ENCODE measurements around the gene ELL2. TPM values are rescaled to one million over a fixed set of nuclear protein-coding genes. Genes with fewer than 3 reads are reported as not detected.

The ELL2 gene
- polyA plus RNA-seq, 1 of the 3 experiments (the other 2 are of a cell fraction) = 18.4 TPM

- ChIA-PET CTCF (interaction anchor here (0.6 kb wide), 1 partner anchor 185 kb away, joined by 3 read pairs; no protein-coding TSS in a partner anchor), POLR2A (no interaction called here)
- Histone ChIP-seq H3K36me3 (replicated peaks in 1 of 2; ENCODE audit: control insufficient read depth in 1 of 2, insufficient read depth in 2 of 2, low read length in 1 of 2) (peaks cover 37 to 80% of the 10 kb centered on the region in 2 experiments), H3K4me2 (no peak overlapping the region), H3K27me3 (ENCODE audit: insufficient read depth) (no peaks in the 10 kb centered on the region), H3K27ac (ENCODE audit: low read depth in 2 of 2, low read length in 1 of 2) (no peak overlapping the region), H3K9ac (no peak overlapping the region), H3K4me3 (ENCODE audit: low read depth in 2 of 2, low read length in 1 of 2) (no peak overlapping the region), H3K79me2 (ENCODE audit: insufficient read depth) (peaks cover 95% of the 10 kb centered on the region), H2AFZ (ENCODE audit: low read depth) (no peak overlapping the region), H3F3A (replicated peaks; ENCODE audit: insufficient read depth) (peaks cover 14% of the 10 kb centered on the region), H3K4me1 (ENCODE audit: control insufficient read depth in 1 of 2, insufficient read depth in 2 of 2, low read depth in 1 of 2, low read length in 1 of 2) (no peaks in the 10 kb centered on the region; a peak in 1 of 4 replicates), H3K9me3 (no peaks in the 10 kb centered on the region), H3K9me2 (no peaks in the 10 kb centered on the region), H4K20me1 (ENCODE audit: insufficient read depth) (peaks cover 19% of the 10 kb centered on the region; the same call in 1 of the 2 replicates)
- TF ChIP-seq, protein P1, sequence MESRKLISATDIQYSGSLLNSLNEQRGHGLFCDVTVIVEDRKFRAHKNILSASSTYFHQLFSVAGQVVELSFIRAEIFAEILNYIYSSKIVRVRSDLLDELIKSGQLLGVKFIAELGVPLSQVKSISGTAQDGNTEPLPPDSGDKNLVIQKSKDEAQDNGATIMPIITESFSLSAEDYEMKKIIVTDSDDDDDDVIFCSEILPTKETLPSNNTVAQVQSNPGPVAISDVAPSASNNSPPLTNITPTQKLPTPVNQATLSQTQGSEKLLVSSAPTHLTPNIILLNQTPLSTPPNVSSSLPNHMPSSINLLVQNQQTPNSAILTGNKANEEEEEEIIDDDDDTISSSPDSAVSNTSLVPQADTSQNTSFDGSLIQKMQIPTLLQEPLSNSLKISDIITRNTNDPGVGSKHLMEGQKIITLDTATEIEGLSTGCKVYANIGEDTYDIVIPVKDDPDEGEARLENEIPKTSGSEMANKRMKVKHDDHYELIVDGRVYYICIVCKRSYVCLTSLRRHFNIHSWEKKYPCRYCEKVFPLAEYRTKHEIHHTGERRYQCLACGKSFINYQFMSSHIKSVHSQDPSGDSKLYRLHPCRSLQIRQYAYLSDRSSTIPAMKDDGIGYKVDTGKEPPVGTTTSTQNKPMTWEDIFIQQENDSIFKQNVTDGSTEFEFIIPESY (IDR thresholded peaks at IDR 0.05; ENCODE audit: borderline replicate concordance, low read depth) = no peak
- TF ChIP-seq, protein P2, sequence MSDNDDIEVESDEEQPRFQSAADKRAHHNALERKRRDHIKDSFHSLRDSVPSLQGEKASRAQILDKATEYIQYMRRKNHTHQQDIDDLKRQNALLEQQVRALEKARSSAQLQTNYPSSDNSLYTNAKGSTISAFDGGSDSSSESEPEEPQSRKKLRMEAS (IDR thresholded peaks at IDR 0.05; ENCODE audit: low read depth) = no peak
- TF ChIP-seq EP300 (IDR thresholded peaks at IDR 0.05; ENCODE audit: borderline replicate concordance in 1 of 2, low read depth in 1 of 2, low read length in 1 of 2) (no peak), EZH2phosphoT487 (IDR thresholded peaks at IDR 0.05; ENCODE audit: borderline replicate concordance, low read depth) (no peak), TCF12 (IDR thresholded peaks at IDR 0.05) (no peak), SMC3 (IDR thresholded peaks at IDR 0.05; ENCODE audit: low read depth, low read length) (no peak), POLR2AphosphoS5 (IDR thresholded peaks at IDR 0.05; ENCODE audit: low read depth, low read length) (no peak), RCOR1 (IDR thresholded peaks at IDR 0.05; ENCODE audit: low read length) (no peak)
- TF ChIP-seq, protein P3, sequence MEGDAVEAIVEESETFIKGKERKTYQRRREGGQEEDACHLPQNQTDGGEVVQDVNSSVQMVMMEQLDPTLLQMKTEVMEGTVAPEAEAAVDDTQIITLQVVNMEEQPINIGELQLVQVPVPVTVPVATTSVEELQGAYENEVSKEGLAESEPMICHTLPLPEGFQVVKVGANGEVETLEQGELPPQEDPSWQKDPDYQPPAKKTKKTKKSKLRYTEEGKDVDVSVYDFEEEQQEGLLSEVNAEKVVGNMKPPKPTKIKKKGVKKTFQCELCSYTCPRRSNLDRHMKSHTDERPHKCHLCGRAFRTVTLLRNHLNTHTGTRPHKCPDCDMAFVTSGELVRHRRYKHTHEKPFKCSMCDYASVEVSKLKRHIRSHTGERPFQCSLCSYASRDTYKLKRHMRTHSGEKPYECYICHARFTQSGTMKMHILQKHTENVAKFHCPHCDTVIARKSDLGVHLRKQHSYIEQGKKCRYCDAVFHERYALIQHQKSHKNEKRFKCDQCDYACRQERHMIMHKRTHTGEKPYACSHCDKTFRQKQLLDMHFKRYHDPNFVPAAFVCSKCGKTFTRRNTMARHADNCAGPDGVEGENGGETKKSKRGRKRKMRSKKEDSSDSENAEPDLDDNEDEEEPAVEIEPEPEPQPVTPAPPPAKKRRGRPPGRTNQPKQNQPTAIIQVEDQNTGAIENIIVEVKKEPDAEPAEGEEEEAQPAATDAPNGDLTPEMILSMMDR (IDR thresholded peaks at IDR 0.05) = no peak
- no peak for DNase-seq
These were observed 52.9 kb downstream of the ELL2 start for GRCh38 chr5:95908799-95909198.

DNA sequence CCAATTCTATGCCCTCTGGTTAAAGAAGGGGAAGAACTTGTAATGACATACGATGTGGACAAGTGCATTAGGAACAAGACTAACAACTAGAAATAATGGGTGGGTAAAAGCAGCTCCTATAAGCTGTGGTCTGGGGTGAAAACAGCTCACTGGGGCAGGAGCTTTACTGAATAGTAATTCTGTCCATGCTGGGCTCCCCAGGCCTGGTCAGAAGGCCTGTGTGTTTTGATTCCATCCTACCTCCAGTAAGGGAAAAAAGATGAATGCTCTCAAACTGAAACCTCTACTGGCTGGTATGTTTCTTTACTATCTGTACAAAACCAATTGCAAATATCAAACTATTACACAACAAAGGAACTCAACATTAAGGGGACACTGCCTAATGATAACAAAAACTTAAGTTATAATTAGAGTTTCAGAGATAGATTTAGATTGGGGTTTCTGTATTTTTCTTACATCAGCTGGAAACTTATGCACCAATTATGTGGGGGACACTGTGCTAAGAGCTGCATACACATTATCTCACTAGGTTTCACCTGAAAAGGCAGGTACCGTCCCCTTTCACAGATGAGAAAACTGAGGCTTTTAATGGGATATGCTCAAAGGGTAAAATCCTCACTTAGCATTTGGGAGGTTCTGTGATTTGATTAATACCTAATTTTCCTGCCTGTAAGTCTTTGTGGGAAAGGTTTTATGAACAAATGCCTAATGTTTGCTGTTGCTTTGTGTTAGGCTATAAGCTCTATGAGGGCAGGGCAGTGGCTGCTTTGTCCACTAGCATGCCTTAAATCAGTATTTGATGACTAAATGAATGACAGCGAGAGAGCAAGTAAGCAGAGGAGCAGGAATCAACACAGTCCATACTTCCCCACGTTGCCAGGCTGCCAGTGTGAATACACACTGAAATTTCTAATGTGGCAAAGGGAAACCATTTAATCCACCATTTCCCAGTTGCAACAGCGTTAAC, 53.6 kb downstream of the ELL2 start:
- H3K36me3 ChIP-seq (replicated peaks in 1 of 2; ENCODE audit: control insufficient read depth in 1 of 2, insufficient read depth in 2 of 2, low read length in 1 of 2) = peaks cover 30 to 76% of the 10 kb centered on the region in 2 experiments
- H4K20me1 ChIP-seq (ENCODE audit: insufficient read depth) = peaks cover 19% of the 10 kb centered on the region; the same call in 1 of the 2 replicates
- WGBS (ENCODE audit: low lambda C conversion rate) = over 99% methylated on average over 5 of the region's 5 CpGs
- H3K4me2 ChIP-seq = no peak overlapping the region
- no peak overlapping the region for H3K4me3 ChIP-seq (ENCODE audit: low read depth in 2 of 2, low read length in 1 of 2)
- ChIA-PET POLR2A (no interaction called here), CTCF (interaction anchor here (0.6 kb wide), 1 partner anchor 184 kb away, joined by 3 read pairs; no protein-coding TSS in a partner anchor)
- peaks cover 94% of the 10 kb centered on the region for H3K79me2 ChIP-seq (ENCODE audit: insufficient read depth)
- H3K4me1 ChIP-seq (ENCODE audit: control insufficient read depth in 1 of 2, insufficient read depth in 2 of 2, low read depth in 1 of 2, low read length in 1 of 2) = no peaks in the 10 kb centered on the region; a peak in 1 of 4 replicates
- H3K27ac ChIP-seq (ENCODE audit: low read depth in 2 of 2, low read length in 1 of 2) = no peak overlapping the region
- H3K9ac ChIP-seq = no peak overlapping the region
- H3K27me3 ChIP-seq (ENCODE audit: insufficient read depth) = no peaks in the 10 kb centered on the region
- no peak for DNase-seq
- no peak overlapping the region for H2AFZ ChIP-seq (ENCODE audit: low read depth)
- no peaks in the 10 kb centered on the region for H3K9me2 ChIP-seq
- H3K9me3 ChIP-seq = no peaks in the 10 kb centered on the region
- H3F3A ChIP-seq (replicated peaks; ENCODE audit: insufficient read depth) = peaks cover 14% of the 10 kb centered on the region
- TF ChIP-seq, protein P4, sequence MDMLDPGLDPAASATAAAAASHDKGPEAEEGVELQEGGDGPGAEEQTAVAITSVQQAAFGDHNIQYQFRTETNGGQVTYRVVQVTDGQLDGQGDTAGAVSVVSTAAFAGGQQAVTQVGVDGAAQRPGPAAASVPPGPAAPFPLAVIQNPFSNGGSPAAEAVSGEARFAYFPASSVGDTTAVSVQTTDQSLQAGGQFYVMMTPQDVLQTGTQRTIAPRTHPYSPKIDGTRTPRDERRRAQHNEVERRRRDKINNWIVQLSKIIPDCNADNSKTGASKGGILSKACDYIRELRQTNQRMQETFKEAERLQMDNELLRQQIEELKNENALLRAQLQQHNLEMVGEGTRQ (IDR thresholded peaks at IDR 0.05; ENCODE audit: borderline replicate concordance, low read depth, low read length) = no peak
- TF ChIP-seq TAF1 (IDR thresholded peaks at IDR 0.05; ENCODE audit: borderline replicate concordance, low read depth, low read length) (no peak), EZH2phosphoT487 (IDR thresholded peaks at IDR 0.05; ENCODE audit: borderline replicate concordance, low read depth) (no peak), RCOR1 (IDR thresholded peaks at IDR 0.05; ENCODE audit: low read length) (no peak), RXRA (IDR thresholded peaks at IDR 0.05; ENCODE audit: borderline replicate concordance, low read depth) (no peak), FOXJ3 (CRISPR knock-in tag; IDR thresholded peaks at IDR 0.05) (no peak)
- TF ChIP-seq, protein P1 (IDR thresholded peaks at IDR 0.05; ENCODE audit: borderline replicate concordance, low read depth) = no peak
- TF ChIP-seq, protein P3 (IDR thresholded peaks at IDR 0.05) = no peak

Data from SK-N-SH (cell line).